Measurements from ENCODE around the gene NT5DC1. TPM values are rescaled to one million over a fixed set of nuclear protein-coding genes. Genes with fewer than 3 reads are reported as not detected.

NT5DC1 gene
- total RNA-seq, 4 donors from 2014 or later, result 7.0 to 15.4 (median 12.0) TPM

DNA sequence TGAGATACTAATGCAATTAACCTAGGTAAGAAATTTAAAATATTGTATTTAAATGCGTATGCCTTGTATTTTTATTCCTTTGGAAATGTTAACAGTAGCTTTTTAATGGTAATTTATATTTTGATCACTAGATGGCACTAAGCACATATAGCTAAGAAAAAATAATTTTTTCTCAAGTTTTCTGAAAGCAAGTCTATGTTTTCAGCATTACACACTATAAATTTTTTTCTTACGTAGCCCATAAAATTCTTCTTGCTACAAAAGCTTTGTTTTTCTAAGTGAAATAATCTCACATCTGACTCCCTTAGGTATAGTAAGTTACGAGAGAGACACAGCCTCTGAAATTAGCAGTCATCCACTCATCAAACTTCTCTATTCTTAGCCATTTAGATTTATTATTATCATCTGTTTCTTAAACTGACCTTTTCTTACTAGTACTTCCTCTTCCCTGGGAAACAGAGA, 117.5 kb downstream of the NT5DC1 start:
- intact Hi-C loops (cut with DNase I; ENCODE audit: low total_unique reads) (loop anchor here (5.0 kb wide), 1 partner anchor 344 kb away; no protein-coding TSS in a partner anchor), in situ Hi-C loops (cut with MboI; ENCODE audit: low sequenced_read_pairs in 4 of 4) (no loop called here)
- H3K27me3 ChIP-seq, result no peaks in the 10 kb centered on the region
- H3K4me3 ChIP-seq, result no peak overlapping the region
- no peaks in the 10 kb centered on the region for H3K4me1 ChIP-seq
- DNase-seq, result no peak
- TF ChIP-seq, protein P1, sequence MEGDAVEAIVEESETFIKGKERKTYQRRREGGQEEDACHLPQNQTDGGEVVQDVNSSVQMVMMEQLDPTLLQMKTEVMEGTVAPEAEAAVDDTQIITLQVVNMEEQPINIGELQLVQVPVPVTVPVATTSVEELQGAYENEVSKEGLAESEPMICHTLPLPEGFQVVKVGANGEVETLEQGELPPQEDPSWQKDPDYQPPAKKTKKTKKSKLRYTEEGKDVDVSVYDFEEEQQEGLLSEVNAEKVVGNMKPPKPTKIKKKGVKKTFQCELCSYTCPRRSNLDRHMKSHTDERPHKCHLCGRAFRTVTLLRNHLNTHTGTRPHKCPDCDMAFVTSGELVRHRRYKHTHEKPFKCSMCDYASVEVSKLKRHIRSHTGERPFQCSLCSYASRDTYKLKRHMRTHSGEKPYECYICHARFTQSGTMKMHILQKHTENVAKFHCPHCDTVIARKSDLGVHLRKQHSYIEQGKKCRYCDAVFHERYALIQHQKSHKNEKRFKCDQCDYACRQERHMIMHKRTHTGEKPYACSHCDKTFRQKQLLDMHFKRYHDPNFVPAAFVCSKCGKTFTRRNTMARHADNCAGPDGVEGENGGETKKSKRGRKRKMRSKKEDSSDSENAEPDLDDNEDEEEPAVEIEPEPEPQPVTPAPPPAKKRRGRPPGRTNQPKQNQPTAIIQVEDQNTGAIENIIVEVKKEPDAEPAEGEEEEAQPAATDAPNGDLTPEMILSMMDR (IDR thresholded peaks at IDR 0.05 in 4 of 5, conservative IDR thresholded peaks at IDR 0.05 in 1 of 5), result peak in 2 of 5 experiments; percentile 32 to 52
- no peak for TF ChIP-seq POLR2A (IDR thresholded peaks at IDR 0.05)
- H3K9me3 ChIP-seq, result no peaks in the 10 kb centered on the region
- no peak overlapping the region for H3K27ac ChIP-seq
- H3K36me3 ChIP-seq, result peaks cover 0 to 9% of the 10 kb centered on the region in 2 donors
- no peak for ATAC-seq

DNA sequence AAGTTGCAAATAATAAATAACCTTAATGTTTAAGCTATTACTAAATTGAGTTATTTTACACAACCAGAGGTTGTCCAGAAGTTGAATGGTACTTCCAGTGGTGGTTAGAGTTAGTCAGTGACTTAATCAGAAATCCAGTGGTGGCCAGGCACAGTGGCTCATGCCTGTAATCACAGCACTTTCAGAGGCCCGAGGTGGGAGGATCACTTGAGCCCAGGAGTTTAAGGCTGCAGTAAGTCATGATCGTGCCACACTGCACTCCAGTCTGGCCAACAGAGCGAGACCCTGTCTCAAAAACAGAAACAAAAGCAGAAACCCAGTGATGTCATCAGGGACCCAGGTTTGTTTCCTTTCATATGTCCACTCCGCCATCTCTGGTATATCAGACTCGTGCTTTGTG, 118.2 kb downstream of the NT5DC1 start:
- intact Hi-C loops (cut with DNase I; ENCODE audit: low total_unique reads), result loop anchor here (5.0 kb wide), 1 partner anchor 343 kb away; no protein-coding TSS in a partner anchor
- no peak for ATAC-seq
- no peak for TF ChIP-seq POLR2A (IDR thresholded peaks at IDR 0.05)
- TF ChIP-seq, protein P1 (IDR thresholded peaks at IDR 0.05 in 4 of 5, conservative IDR thresholded peaks at IDR 0.05 in 1 of 5), result no peak

DNA sequence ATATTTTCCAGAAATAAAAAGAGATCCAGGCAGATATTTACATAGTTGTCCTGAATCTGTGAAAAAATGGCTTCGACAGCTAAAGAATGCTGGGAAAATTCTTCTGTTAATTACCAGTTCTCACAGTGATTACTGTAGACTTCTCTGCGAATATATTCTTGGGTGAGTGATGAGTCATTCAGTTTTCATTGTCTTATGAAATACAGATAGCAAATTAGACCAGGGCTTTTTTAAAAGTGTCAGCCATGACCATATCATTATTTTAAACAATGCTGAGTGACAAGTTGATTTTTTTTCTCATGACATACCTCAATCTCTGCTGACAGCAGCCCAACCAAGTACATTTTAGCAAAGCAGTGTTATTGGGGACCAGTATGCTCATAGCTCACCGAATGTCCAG, 120.4 kb downstream of the NT5DC1 start:
- in situ Hi-C loops (cut with MboI; ENCODE audit: low sequenced_read_pairs in 4 of 4), result no loop called here
- Histone ChIP-seq H3K4me1 (no peaks in the 10 kb centered on the region), H3K9me3 (no peaks in the 10 kb centered on the region), H3K27ac (no peak overlapping the region), H3K4me3 (no peak overlapping the region), H3K27me3 (no peaks in the 10 kb centered on the region), H3K36me3 (peaks cover 0 to 9% of the 10 kb centered on the region in 2 donors)
- DNase-seq (no peak), ATAC-seq (no peak)
- intact Hi-C loops (cut with DNase I; ENCODE audit: low total_unique reads), result no loop called here
- TF ChIP-seq POLR2A (IDR thresholded peaks at IDR 0.05), result no peak
- TF ChIP-seq, protein P1 (IDR thresholded peaks at IDR 0.05 in 4 of 5, conservative IDR thresholded peaks at IDR 0.05 in 1 of 5), result no peak

More for the DNA sequence above, 118.2 kb downstream of the NT5DC1 start:
- Histone ChIP-seq H3K36me3 (peaks cover 0 to 9% of the 10 kb centered on the region in 2 donors), H3K4me1 (no peaks in the 10 kb centered on the region), H3K27ac (no peak overlapping the region), H3K27me3 (no peaks in the 10 kb centered on the region), H3K4me3 (no peak overlapping the region), H3K9me3 (no peaks in the 10 kb centered on the region)
- in situ Hi-C loops (cut with MboI; ENCODE audit: low sequenced_read_pairs in 4 of 4), result no loop called here
- DNase-seq, result no peak

DNA sequence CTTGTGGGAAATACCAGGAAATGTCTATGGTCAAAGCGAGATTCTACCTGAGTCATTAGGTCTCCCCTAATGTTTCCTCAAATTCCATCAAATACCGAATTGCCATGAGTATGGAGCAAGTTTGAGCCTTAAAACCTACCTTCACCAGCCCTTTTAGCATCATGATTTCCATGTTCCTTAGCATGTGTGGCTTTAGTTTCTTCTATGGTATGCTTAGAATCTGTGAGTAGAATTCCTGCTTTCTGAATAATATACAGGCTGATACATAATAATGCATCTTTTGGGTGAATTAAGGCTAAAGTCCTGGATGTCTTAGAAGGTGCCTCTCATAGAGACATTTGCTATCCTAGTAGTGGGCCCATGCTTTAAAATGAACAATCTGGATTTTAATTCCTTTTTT, 121.3 kb downstream of the NT5DC1 start:
- no peak for ATAC-seq
- Histone ChIP-seq H3K4me1 (no peaks in the 10 kb centered on the region), H3K36me3 (peaks cover 0 to 9% of the 10 kb centered on the region in 2 donors), H3K4me3 (no peak overlapping the region), H3K27ac (no peak overlapping the region), H3K27me3 (no peaks in the 10 kb centered on the region), H3K9me3 (no peaks in the 10 kb centered on the region)
- TF ChIP-seq, protein P1 (IDR thresholded peaks at IDR 0.05 in 4 of 5, conservative IDR thresholded peaks at IDR 0.05 in 1 of 5), result no peak
- TF ChIP-seq POLR2A (IDR thresholded peaks at IDR 0.05), result no peak
- in situ Hi-C loops (cut with MboI; ENCODE audit: low sequenced_read_pairs in 4 of 4) (no loop called here), intact Hi-C loops (cut with DNase I; ENCODE audit: low total_unique reads) (no loop called here)
- DNase-seq, result no peak

DNA sequence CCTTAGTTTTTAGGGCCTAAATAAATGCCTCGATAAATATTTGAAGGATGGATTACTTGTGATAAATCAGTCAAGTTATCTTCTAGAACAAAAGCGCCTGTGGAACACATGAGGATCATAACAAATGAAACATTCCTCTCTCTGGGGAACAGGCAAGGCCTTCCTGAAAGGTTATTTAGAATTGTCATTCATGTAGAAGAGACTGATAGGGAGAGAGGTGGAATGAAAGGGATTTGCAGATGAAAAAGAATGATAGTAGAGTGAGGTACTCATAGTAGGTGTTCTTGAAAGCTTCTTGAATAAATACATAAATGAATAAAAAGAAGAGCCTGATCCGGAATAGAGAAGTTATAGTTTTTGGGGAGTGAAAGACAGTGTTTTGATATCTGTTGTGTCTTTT, 122.7 kb downstream of the NT5DC1 start:
- Histone ChIP-seq H3K4me1 (no peaks in the 10 kb centered on the region), H3K27ac (no peak overlapping the region), H3K9me3 (no peaks in the 10 kb centered on the region), H3K27me3 (no peaks in the 10 kb centered on the region), H3K4me3 (no peak overlapping the region), H3K36me3 (peaks cover 0 to 9% of the 10 kb centered on the region in 2 donors)
- TF ChIP-seq, protein P1 (IDR thresholded peaks at IDR 0.05 in 4 of 5, conservative IDR thresholded peaks at IDR 0.05 in 1 of 5), result no peak
- no peak for TF ChIP-seq POLR2A (IDR thresholded peaks at IDR 0.05)
- ATAC-seq (no peak), DNase-seq (no peak)
- intact Hi-C loops (cut with DNase I; ENCODE audit: low total_unique reads) (no loop called here), in situ Hi-C loops (cut with MboI; ENCODE audit: low sequenced_read_pairs in 4 of 4) (no loop called here)
